Measurements from ENCODE around the gene BARHL2. TPM values are rescaled to one million over a fixed set of nuclear protein-coding genes. Genes with fewer than 3 reads are reported as not detected.

BARHL2 gene
- total RNA-seq, 2 experiments from 2014 or later, result not detected

GRCh38 chr1:90712153-90712856 is 4.8 kb downstream of the BARHL2 start:
- no peak overlapping the region for H3K4me3 Mint-ChIP-seq
- intact Hi-C loops (cut with micrococcal nuclease), result no loop called here
- peaks cover 5% of the 10 kb centered on the region for H3K36me3 Mint-ChIP-seq (ENCODE audit: low read depth)
- H3K9me3 Mint-ChIP-seq, result peaks cover 4% of the 10 kb centered on the region
- CTCF ChIA-PET, result no interaction called here
- peaks cover 4% of the 10 kb centered on the region for H3K4me1 Mint-ChIP-seq (ENCODE audit: low read depth)
- DNase-seq, result no peak
- TF ChIP-seq CTCF (IDR thresholded peaks at IDR 0.05), result no peak
- POLR2A ChIA-PET, result no interaction called here
- no peak overlapping the region for H3K27ac Mint-ChIP-seq
- H3K27me3 Mint-ChIP-seq, result peaks cover 85% of the 10 kb centered on the region
- ATAC-seq, result no peak

- no peak for ATAC-seq
- H3K9me3 Mint-ChIP-seq, result no peaks in the 10 kb centered on the region
- TF ChIP-seq CTCF (IDR thresholded peaks at IDR 0.05), result no peak
- H3K27ac Mint-ChIP-seq, result no peak overlapping the region
- no peak overlapping the region for H3K4me3 Mint-ChIP-seq
- intact Hi-C loops (cut with micrococcal nuclease), result no loop called here
- no peak for DNase-seq
- H3K4me1 Mint-ChIP-seq (ENCODE audit: low read depth), result peaks cover 3% of the 10 kb centered on the region
- H3K36me3 Mint-ChIP-seq (ENCODE audit: low read depth), result no peaks in the 10 kb centered on the region
- CTCF ChIA-PET, result interaction anchor here (1.1 to 1.7 kb wide), 3 partner anchors 9 to 19 kb away, joined by 3 to 12 read pairs (median 3); no protein-coding TSS in a partner anchor
- POLR2A ChIA-PET, result no interaction called here
- peaks cover 85% of the 10 kb centered on the region for H3K27me3 Mint-ChIP-seq
These were observed 5.4 kb downstream of the BARHL2 start for GRCh38 chr1:90711696-90712095.

- Mint-ChIP-seq H3K9me3 (no peaks in the 10 kb centered on the region), H3K27ac (no peak overlapping the region), H3K4me1 (ENCODE audit: low read depth) (peaks cover 7% of the 10 kb centered on the region), H3K4me3 (no peak overlapping the region), H3K36me3 (ENCODE audit: low read depth) (no peaks in the 10 kb centered on the region), H3K27me3 (peaks cover 85% of the 10 kb centered on the region)
- no peak for TF ChIP-seq CTCF (IDR thresholded peaks at IDR 0.05)
- POLR2A ChIA-PET, result interaction anchor here (0.6 kb wide), 1 partner anchor 123 kb away, joined by 3 read pairs; no protein-coding TSS in a partner anchor
- DNase-seq, result no peak
- CTCF ChIA-PET, result interaction anchor here (1.1 to 1.7 kb wide), 3 partner anchors 10 to 20 kb away, joined by 3 to 12 read pairs (median 3); no protein-coding TSS in a partner anchor
- no peak for ATAC-seq
- intact Hi-C loops (cut with micrococcal nuclease), result no loop called here
These were observed 6.2 kb downstream of the BARHL2 start for GRCh38 chr1:90710579-90711536.

GRCh38 chr1:90709535-90709934 is 7.6 kb downstream of the BARHL2 start:
- Mint-ChIP-seq H3K36me3 (ENCODE audit: low read depth) (no peaks in the 10 kb centered on the region), H3K4me3 (no peak overlapping the region), H3K27me3 (peaks cover 87% of the 10 kb centered on the region), H3K4me1 (ENCODE audit: low read depth) (peaks cover 7% of the 10 kb centered on the region), H3K9me3 (no peaks in the 10 kb centered on the region), H3K27ac (no peak overlapping the region)
- ChIA-PET POLR2A (interaction anchor here (0.6 kb wide), 1 partner anchor 1154 kb away, joined by 3 read pairs; no protein-coding TSS in a partner anchor), CTCF (interaction anchor here (1.0 kb wide), 1 partner anchor 19 kb away, joined by 3 read pairs; no protein-coding TSS in a partner anchor)
- DNase-seq, result no peak
- no peak for TF ChIP-seq CTCF (IDR thresholded peaks at IDR 0.05)
- intact Hi-C loops (cut with micrococcal nuclease), result no loop called here
- no peak for ATAC-seq

Data from activated CD8-positive, alpha-beta T cell treated with anti-CD3 and anti-CD28 coated beads for 36 hours (primary cell).